Esophagus squamous epithelium (tissue), 5 donors: ENCODE measurements around the gene ABTB1. TPM values are rescaled to one million over a fixed set of nuclear protein-coding genes. Genes with fewer than 3 reads are reported as not detected.

Experiments used
- DNase-seq: peaks from one replicate; lab custom pipeline; 2025; lab: John Stamatoyannopoulos, UW
- H3K27ac ChIP-seq, 4 donors: fragments of 200-600 bp; sonication (generic); one replicate each; pipeline ENCODE4 v1.5.1; 2016 to 2019; ENCODE audit warnings: mild to moderate bottlenecking in 1 of 4
- H3K27me3 ChIP-seq, 4 donors: fragments of 200-600 bp; sonication (generic); 1 replicate in 3 of 4; 2 replicates in 1 of 4; pipeline versions ENCODE4 v1.5.1 to v1.6.0; 2017 to 2021; ENCODE audit warnings: antibody characterized with exemption in 1 of 4
- H3K36me3 ChIP-seq, 3 donors: fragments of 200-600 bp; sonication (generic); one replicate each; pipeline ENCODE4 v1.5.1; 2016 to 2019
- H3K4me1 ChIP-seq, 3 donors: fragments of 200-600 bp; sonication (generic); one replicate each; pipeline ENCODE4 v1.5.1; 2017 to 2019
- H3K4me3 ChIP-seq, 4 donors: fragments of 200-600 bp; sonication (generic); 1 replicate in 3 of 4; 2 replicates in 1 of 4; pipeline ENCODE4 v1.5.1; 2016 to 2019; ENCODE audit warnings: mild to moderate bottlenecking in 2 of 4, moderate library complexity in 1 of 4
- H3K9me3 ChIP-seq, 3 donors: fragments of 200-600 bp; sonication (generic); one replicate each; pipeline ENCODE4 v1.5.1; 2016 to 2019
- CTCF ChIP-seq, 6 experiments: fragments of 450-650 bp in 4 of 6; fragments of 200-600 bp in 2 of 6; sonication (generic) in 2 of 6; IDR thresholded peaks; one replicate each; pipeline ENCODE4 v1.5.1; 2016 to 2019; ENCODE audit warnings: antibody characterized with exemption in 6 of 6, mild to moderate bottlenecking in 4 of 6, moderate library complexity in 4 of 6
- POLR2A ChIP-seq, 4 donors: fragments of 450-650 bp; IDR thresholded peaks; one replicate each; pipeline ENCODE4 v1.6.1; 2017; ENCODE audit warnings: antibody characterized with exemption in 4 of 4, mild to moderate bottlenecking in 4 of 4, moderate library complexity in 3 of 4
- WGBS, 2 donors: methylation state at CpG; one replicate each; pipeline ENCODE4 v1.1.5; 2018; 5-methylcytosine and 5-hydroxymethylcytosine counted together
- intact Hi-C: fragments of 100-400 bp; cut with DNase I; formaldehyde crosslinking; loops from one replicate; pipeline ENCODE4 v1.15.0; 2022
- total RNA-seq, 4 donors: library from RNA; depleted of rRNA; stranded (reverse); fragments of >200 nt; gene quantifications; one replicate each; pipeline ENCODE4 v1.1.0, GENCODE V29; 2016
- donor health status: DM: yes; HTN: yes; CAD: no.

The ABTB1 gene
- total RNA-seq, 4 donors from 2014 or later, result 5.6 to 21.4 (median 6.3) TPM

GRCh38 chr3:127691489-127691888, 18.7 kb downstream of the ABTB1 start:
- 97 to 100% methylated on average over 1 to 5 of the region's 8 CpGs for WGBS, 2 donors
- DNase-seq, result no peak
- H3K4me1 ChIP-seq, result peaks cover 2 to 26% (median 18%) of the 10 kb centered on the region in 3 donors
- TF ChIP-seq POLR2A (IDR thresholded peaks at IDR 0.05), result no peak
- no peak for TF ChIP-seq CTCF (IDR thresholded peaks at IDR 0.05)
- no peak overlapping the region for H3K4me3 ChIP-seq
- no peaks in the 10 kb centered on the region for H3K27me3 ChIP-seq
- H3K36me3 ChIP-seq, result peaks cover 0 to 63% (median 0%) of the 10 kb centered on the region in 3 donors
- intact Hi-C loops, result no loop called here
- no peaks in the 10 kb centered on the region for H3K9me3 ChIP-seq
- peak overlapping the region in 2 of 4 donors; percentile 12 to 63 for H3K27ac ChIP-seq

- H3K27ac ChIP-seq, result no peak overlapping the region
These were observed 19.2 kb downstream of the ABTB1 start for GRCh38 chr3:127691974-127692373.

GRCh38 chr3:127692501-127693335, 20.0 kb downstream of the ABTB1 start:
- TF ChIP-seq POLR2A (IDR thresholded peaks at IDR 0.05) (no peak), CTCF (IDR thresholded peaks at IDR 0.05) (no peak)
- H3K36me3 ChIP-seq, result peaks cover 0 to 63% (median 0%) of the 10 kb centered on the region in 3 donors
- WGBS, 2 donors, result 88 to 90% methylated on average over 21 of the region's 21 CpGs
- intact Hi-C loops, result no loop called here
- no peak overlapping the region for H3K4me3 ChIP-seq
- H3K4me1 ChIP-seq, result peaks cover 12 to 39% (median 30%) of the 10 kb centered on the region in 3 donors
- DNase-seq, result no peak
- H3K27ac ChIP-seq, result no peak overlapping the region
- no peaks in the 10 kb centered on the region for H3K9me3 ChIP-seq
- no peaks in the 10 kb centered on the region for H3K27me3 ChIP-seq

More at GRCh38 chr3:127691974-127692373, 19.2 kb downstream of the ABTB1 start:
- peaks cover 7 to 31% (median 23%) of the 10 kb centered on the region in 3 donors for H3K4me1 ChIP-seq
- WGBS, 2 donors, result 95 to 98% methylated on average over 3 to 5 of the region's 6 CpGs
- no peaks in the 10 kb centered on the region for H3K9me3 ChIP-seq
- no peak for DNase-seq
- TF ChIP-seq CTCF (IDR thresholded peaks at IDR 0.05) (no peak), POLR2A (IDR thresholded peaks at IDR 0.05) (no peak)
- intact Hi-C loops, result no loop called here
- H3K27me3 ChIP-seq, result no peaks in the 10 kb centered on the region
- no peak overlapping the region for H3K4me3 ChIP-seq
- H3K36me3 ChIP-seq, result peaks cover 0 to 63% (median 0%) of the 10 kb centered on the region in 3 donors

- Histone ChIP-seq H3K27me3 (no peaks in the 10 kb centered on the region), H3K4me1 (peaks cover 14 to 45% (median 35%) of the 10 kb centered on the region in 3 donors), H3K27ac (no peak overlapping the region), H3K36me3 (peaks cover 0 to 63% (median 0%) of the 10 kb centered on the region in 3 donors), H3K9me3 (no peaks in the 10 kb centered on the region), H3K4me3 (no peak overlapping the region)
- intact Hi-C loops, result no loop called here
- DNase-seq, result no peak
- TF ChIP-seq POLR2A (IDR thresholded peaks at IDR 0.05), result no peak
- TF ChIP-seq CTCF (IDR thresholded peaks at IDR 0.05), result no peak
- 87 to 90% methylated on average over 7 of the region's 7 CpGs for WGBS, 2 donors
These were observed 20.6 kb downstream of the ABTB1 start for GRCh38 chr3:127693336-127693843.
